ENCODE measurements around the gene LUC7L3.

The LUC7L3 gene

GRCh38 chr17:50681263-50682200 is 37.9 kb upstream of the LUC7L3 start:
- H3K4me2 ChIP-seq (ENCODE audit: low read depth, low read length, poor library complexity, severe bottlenecking): no peak overlapping the region
- no peaks in the 10 kb centered on the region for H3K9me2 ChIP-seq (replicated peaks; ENCODE audit: insufficient read depth, low read length)
- H3K9me3 ChIP-seq (ENCODE audit: insufficient read depth, low read length): no peaks in the 10 kb centered on the region
- no peaks in the 10 kb centered on the region for H4K20me1 ChIP-seq (ENCODE audit: low read depth, low read length)
- TF ChIP-seq EZH2phosphoT487 (conservative IDR thresholded peaks at IDR 0.05; ENCODE audit: low read length) (no peak), CTCF (IDR thresholded peaks at IDR 0.05; ENCODE audit: insufficient read depth, low read length, poor library complexity, severe bottlenecking) (no peak)
- H3K79me2 ChIP-seq (ENCODE audit: insufficient read depth, low read length): no peaks in the 10 kb centered on the region
- no peak overlapping the region for H3K9ac ChIP-seq (ENCODE audit: low read length)
- H2AFZ ChIP-seq (ENCODE audit: low read depth, low read length, severe bottlenecking): no peak overlapping the region
- H3F3A ChIP-seq (ENCODE audit: insufficient read depth): no peaks in the 10 kb centered on the region
- H3K36me3 ChIP-seq (ENCODE audit: low read length): no peaks in the 10 kb centered on the region
- H3K27me3 ChIP-seq (ENCODE audit: low read length): no peaks in the 10 kb centered on the region
- H3K4me3 ChIP-seq (ENCODE audit: insufficient read depth, low read length, poor library complexity, severe bottlenecking): no peak overlapping the region
- H3K27ac ChIP-seq (ENCODE audit: low read depth, low read length): no peak overlapping the region

- Histone ChIP-seq H2AFZ (ENCODE audit: low read depth, low read length, severe bottlenecking) (no peak overlapping the region), H3K79me2 (ENCODE audit: insufficient read depth, low read length) (no peaks in the 10 kb centered on the region), H3K27ac (ENCODE audit: low read depth, low read length) (no peak overlapping the region), H4K20me1 (ENCODE audit: low read depth, low read length) (no peaks in the 10 kb centered on the region), H3F3A (ENCODE audit: insufficient read depth) (no peaks in the 10 kb centered on the region), H3K9me2 (replicated peaks; ENCODE audit: insufficient read depth, low read length) (no peaks in the 10 kb centered on the region), H3K4me2 (ENCODE audit: low read depth, low read length, poor library complexity, severe bottlenecking) (no peak overlapping the region), H3K27me3 (ENCODE audit: low read length) (no peaks in the 10 kb centered on the region), H3K9me3 (ENCODE audit: insufficient read depth, low read length) (no peaks in the 10 kb centered on the region), H3K36me3 (ENCODE audit: low read length) (no peaks in the 10 kb centered on the region), H3K9ac (ENCODE audit: low read length) (no peak overlapping the region), H3K4me3 (ENCODE audit: insufficient read depth, low read length, poor library complexity, severe bottlenecking) (no peak overlapping the region)
- TF ChIP-seq CTCF (IDR thresholded peaks at IDR 0.05; ENCODE audit: insufficient read depth, low read length, poor library complexity, severe bottlenecking): no peak
- no peak for TF ChIP-seq EZH2phosphoT487 (conservative IDR thresholded peaks at IDR 0.05; ENCODE audit: low read length)
These were observed 37.0 kb upstream of the LUC7L3 start for GRCh38 chr17:50682441-50682840.

GRCh38 chr17:50682938-50683337 is 36.5 kb upstream of the LUC7L3 start:
- Histone ChIP-seq H3K79me2 (ENCODE audit: insufficient read depth, low read length) (no peaks in the 10 kb centered on the region), H3K27me3 (ENCODE audit: low read length) (no peaks in the 10 kb centered on the region), H3K4me2 (ENCODE audit: low read depth, low read length, poor library complexity, severe bottlenecking) (no peak overlapping the region), H3K4me3 (ENCODE audit: insufficient read depth, low read length, poor library complexity, severe bottlenecking) (no peak overlapping the region), H3K36me3 (ENCODE audit: low read length) (no peaks in the 10 kb centered on the region), H2AFZ (ENCODE audit: low read depth, low read length, severe bottlenecking) (no peak overlapping the region), H4K20me1 (ENCODE audit: low read depth, low read length) (no peaks in the 10 kb centered on the region), H3K9me2 (replicated peaks; ENCODE audit: insufficient read depth, low read length) (no peaks in the 10 kb centered on the region), H3K9ac (ENCODE audit: low read length) (no peak overlapping the region), H3K27ac (ENCODE audit: low read depth, low read length) (no peak overlapping the region), H3K9me3 (ENCODE audit: insufficient read depth, low read length) (no peaks in the 10 kb centered on the region), H3F3A (ENCODE audit: insufficient read depth) (no peaks in the 10 kb centered on the region)
- TF ChIP-seq EZH2phosphoT487 (conservative IDR thresholded peaks at IDR 0.05; ENCODE audit: low read length) (no peak), CTCF (IDR thresholded peaks at IDR 0.05; ENCODE audit: insufficient read depth, low read length, poor library complexity, severe bottlenecking) (no peak)

All from SU-DHL-6 (cell line).